SU-DHL-6 (cell line): ENCODE results near the gene PLOD2.

Source experiments
- H2AFZ ChIP-seq: fragments of 200-600 bp; sonication (generic); 2 replicates; pipeline ENCODE4 v1.6.1; 2014; ENCODE audit warnings: low read depth, mild to moderate bottlenecking, moderate library complexity, mixed read lengths, antibody characterized with exemption, low read length; ENCODE audit not compliant: severe bottlenecking
- H3F3A ChIP-seq: fragments of 200-600 bp; shearing (Covaris generic); 2 replicates; pipeline ENCODE4 v1.6.0; 2016; ENCODE audit warnings: antibody characterized with exemption, mild to moderate bottlenecking; ENCODE audit not compliant: insufficient read depth
- H3K27ac ChIP-seq: fragments of 200-600 bp; sonication (generic); 2 replicates; pipeline ENCODE4 v1.5.1; 2016; ENCODE audit warnings: low read depth, mild to moderate bottlenecking, low read length, moderate library complexity, mixed read lengths
- H3K27me3 ChIP-seq: fragments of 200-600 bp; sonication (generic), shearing (Covaris generic); 2 replicates; pipeline ENCODE4 v1.6.0; 2014; ENCODE audit warnings: mild to moderate bottlenecking, low read length
- H3K36me3 ChIP-seq: fragments of 200-600 bp; sonication (generic); 2 replicates; pipeline ENCODE4 v1.6.1; 2014; ENCODE audit warnings: mild to moderate bottlenecking, low read length, mixed read lengths
- H3K4me2 ChIP-seq: fragments of 300-600, 200-600 bp; shearing (Covaris generic), sonication (generic); 2 replicates; pipeline ENCODE4 v1.6.0; 2014; ENCODE audit warnings: low read length, low read depth, mild to moderate bottlenecking; ENCODE audit not compliant: poor library complexity, severe bottlenecking
- H3K4me3 ChIP-seq: fragments of 200-600 bp; sonication (generic); 2 replicates; pipeline ENCODE4 v1.5.1; 2014; ENCODE audit warnings: antibody characterized with exemption, low read length, mild to moderate bottlenecking, mixed read lengths; ENCODE audit not compliant: insufficient read depth, poor library complexity, severe bottlenecking
- H3K79me2 ChIP-seq: fragments of 200-600 bp; sonication (generic); 2 replicates; pipeline ENCODE4 v1.6.1; 2014; ENCODE audit warnings: mild to moderate bottlenecking, low read length, moderate library complexity; ENCODE audit not compliant: insufficient read depth
- H3K9ac ChIP-seq: fragments of 200-600 bp; sonication (generic); 2 replicates; pipeline ENCODE4 v1.7.0; 2014; ENCODE audit warnings: mild to moderate bottlenecking, low read length
- H3K9me2 ChIP-seq: fragments of 200-600 bp; sonication (generic); replicated peaks from 2 replicates; pipeline ENCODE4 v1.6.1; 2014; ENCODE audit warnings: low read length; ENCODE audit not compliant: insufficient read depth
- H3K9me3 ChIP-seq: fragments of 200-600 bp; sonication (generic); 2 replicates; pipeline ENCODE4 v1.6.1; 2014; ENCODE audit warnings: low read length, mixed read lengths; ENCODE audit not compliant: insufficient read depth
- H4K20me1 ChIP-seq: fragments of 200-600 bp; sonication (generic); 2 replicates; pipeline ENCODE4 v1.6.1; 2014; ENCODE audit warnings: low read depth, mild to moderate bottlenecking, antibody characterized with exemption, low read length, moderate library complexity, mixed read lengths
- CTCF ChIP-seq: fragments of 200-600 bp; sonication (generic); IDR thresholded peaks from one replicate; pipeline ENCODE4 v1.5.1; 2017; ENCODE audit warnings: antibody characterized with exemption, mild to moderate bottlenecking, low read length, moderate library complexity; ENCODE audit not compliant: insufficient read depth, poor library complexity, severe bottlenecking
- EZH2phosphoT487 ChIP-seq: fragments of 200-600 bp; sonication (generic), shearing (Covaris generic); conservative IDR thresholded peaks from 2 replicates; pipeline ENCODE4 v1.6.1; 2018; ENCODE audit warnings: mild to moderate bottlenecking, antibody characterized with exemption, low read length, moderate library complexity, mixed read lengths

The PLOD2 gene

GRCh38 chr3:146165877-146166276 lies 4.9 kb upstream of the PLOD2 start:
- no peak overlapping the region for H3K9ac ChIP-seq
- H3K4me3 ChIP-seq, result no peak overlapping the region
- H3K79me2 ChIP-seq, result no peaks in the 10 kb centered on the region
- no peaks in the 10 kb centered on the region for H3K36me3 ChIP-seq
- no peaks in the 10 kb centered on the region for H3K27me3 ChIP-seq
- no peaks in the 10 kb centered on the region for H3K9me3 ChIP-seq
- H4K20me1 ChIP-seq, result no peaks in the 10 kb centered on the region
- no peak overlapping the region for H3K27ac ChIP-seq
- no peak overlapping the region for H2AFZ ChIP-seq
- no peak overlapping the region for H3K4me2 ChIP-seq
- H3F3A ChIP-seq, result no peaks in the 10 kb centered on the region
- TF ChIP-seq CTCF, result no peak
- no peaks in the 10 kb centered on the region for H3K9me2 ChIP-seq

- H3F3A ChIP-seq, result no peaks in the 10 kb centered on the region
- H3K4me2 ChIP-seq, result no peak overlapping the region
- TF ChIP-seq EZH2phosphoT487 (no peak), CTCF (no peak)
- no peak overlapping the region for H2AFZ ChIP-seq
- H3K36me3 ChIP-seq, result no peaks in the 10 kb centered on the region
- H3K4me3 ChIP-seq, result no peak overlapping the region
- no peak overlapping the region for H3K27ac ChIP-seq
- H3K9ac ChIP-seq, result no peak overlapping the region
- no peaks in the 10 kb centered on the region for H4K20me1 ChIP-seq
- no peaks in the 10 kb centered on the region for H3K79me2 ChIP-seq
- H3K9me3 ChIP-seq, result no peaks in the 10 kb centered on the region
- H3K9me2 ChIP-seq, result no peaks in the 10 kb centered on the region
- H3K27me3 ChIP-seq, result no peaks in the 10 kb centered on the region
Measured at GRCh38 chr3:146164971-146165769, 4.2 kb upstream of the PLOD2 start.

- no peaks in the 10 kb centered on the region for H3K36me3 ChIP-seq
- no peak overlapping the region for H3K27ac ChIP-seq
- no peaks in the 10 kb centered on the region for H4K20me1 ChIP-seq
- H3K4me2 ChIP-seq, result no peak overlapping the region
- no peak overlapping the region for H3K9ac ChIP-seq
- H3F3A ChIP-seq, result no peaks in the 10 kb centered on the region
- TF ChIP-seq CTCF (no peak), EZH2phosphoT487 (no peak)
- no peak overlapping the region for H3K4me3 ChIP-seq
- H3K79me2 ChIP-seq, result no peaks in the 10 kb centered on the region
- H3K9me2 ChIP-seq, result no peaks in the 10 kb centered on the region
- H3K27me3 ChIP-seq, result no peaks in the 10 kb centered on the region
- H2AFZ ChIP-seq, result no peak overlapping the region
- no peaks in the 10 kb centered on the region for H3K9me3 ChIP-seq
Measured at GRCh38 chr3:146164506-146164905, 3.5 kb upstream of the PLOD2 start.
